Activated naive CD4-positive, alpha-beta T cell treated with anti-CD3 and anti-CD28 coated beads, Interleukin-2, amount 50 U/mL, for 16 hours (primary cell): Measurements from ENCODE around the gene TM2D3.

Experiments used
- DNase-seq: peaks from one replicate; pipeline ENCODE4 v3.0.0-alpha.2; 2020

The TM2D3 gene

GRCh38 chr15:101652098-101652785 is at the start of gene TM2D3:
TSS of gene TM2D3 (minus strand) at chr15:101652381. CDS start at chr15:101652361, 20 bp downstream.
- peak; percentile 96 for DNase-seq

GRCh38 chr15:101698314-101698713 is 46.1 kb upstream of the TM2D3 start:
- DNase-seq = no peak

GRCh38 chr15:101697488-101697887 is 45.3 kb upstream of the TM2D3 start:
- no peak for DNase-seq

GRCh38 chr15:101696829-101697228 is 44.6 kb upstream of the TM2D3 start:
- DNase-seq = no peak

- no peak for DNase-seq
These were observed 42.1 kb upstream of the TM2D3 start for GRCh38 chr15:101694261-101694660.

GRCh38 chr15:101692801-101693598 is 40.8 kb upstream of the TM2D3 start:
- DNase-seq = no peak

- DNase-seq = no peak
These were observed 37.7 kb upstream of the TM2D3 start for GRCh38 chr15:101689901-101690300.

- no peak for DNase-seq
These were observed 34.5 kb upstream of the TM2D3 start for GRCh38 chr15:101686718-101687117.

- DNase-seq = no peak
These were observed 32.7 kb upstream of the TM2D3 start for GRCh38 chr15:101684877-101685276.

- DNase-seq = no peak
These were observed 32.2 kb upstream of the TM2D3 start for GRCh38 chr15:101684384-101684783.

GRCh38 chr15:101679806-101680205 is 27.6 kb upstream of the TM2D3 start:
- no peak for DNase-seq

GRCh38 chr15:101676921-101677329 is 24.7 kb upstream of the TM2D3 start:
- DNase-seq = no peak

GRCh38 chr15:101675796-101676582 is 23.8 kb upstream of the TM2D3 start:
- no peak for DNase-seq

- DNase-seq = no peak
These were observed 22.8 kb upstream of the TM2D3 start for GRCh38 chr15:101675015-101675414.

- DNase-seq = no peak
These were observed 20.1 kb upstream of the TM2D3 start for GRCh38 chr15:101672298-101672697.

- no peak for DNase-seq
These were observed 17.6 kb upstream of the TM2D3 start for GRCh38 chr15:101669744-101670143.

GRCh38 chr15:101667881-101668280 is 15.7 kb upstream of the TM2D3 start:
- no peak for DNase-seq

GRCh38 chr15:101664303-101664913 is 12.2 kb upstream of the TM2D3 start:
- DNase-seq = no peak

GRCh38 chr15:101662203-101662602 is 10.0 kb upstream of the TM2D3 start:
- no peak for DNase-seq

- no peak for DNase-seq
These were observed 7.8 kb upstream of the TM2D3 start for GRCh38 chr15:101660005-101660404.

GRCh38 chr15:101657968-101658784 is 6.0 kb upstream of the TM2D3 start:
- DNase-seq = no peak

GRCh38 chr15:101657171-101657570 is 5.0 kb upstream of the TM2D3 start:
- no peak for DNase-seq
